Activated T-helper 1 cell treated with anti-CD3 and anti-CD28 coated beads, Interleukin-12 subunit alpha, Interleukin-12 subunit beta, Interleukin-2, Interleukin-4 antibody, amounts not matched to agents 30 ng/mL and 10 ng/mL and 1 ng/mL, durations not matched to agents 14 hours and 24 hours and 36 hours (primary cell): ENCODE results near the gene ACSF3. TPM values are rescaled to one million over a fixed set of nuclear protein-coding genes. Genes with fewer than 3 reads are reported as not detected.
"Not testable (repeated sequence)": the region's sequence is repeated elsewhere in the genome, so short reads cannot be mapped to it uniquely, and the experiment has no call there.

Experiments
- DNase-seq: peaks from one replicate; pipeline ENCODE4 v3.0.0; 2021; ENCODE audit warnings: low spot score
- H3K27ac Mint-ChIP-seq: one replicate; pipeline ENCODE4 v1.8.0; 2021; ENCODE audit warnings: mild to moderate bottlenecking, mixed read lengths
- H3K27me3 Mint-ChIP-seq: one replicate; pipeline ENCODE4 v1.8.0; 2022; ENCODE audit warnings: mild to moderate bottlenecking, moderate library complexity, mixed read lengths; ENCODE audit not compliant: insufficient read depth
- H3K36me3 Mint-ChIP-seq: one replicate; pipeline ENCODE4 v1.8.0; 2021; ENCODE audit warnings: low read depth, mixed read lengths
- H3K4me1 Mint-ChIP-seq: one replicate; pipeline ENCODE4 v1.8.0; 2021; ENCODE audit warnings: low read depth, mixed read lengths
- H3K4me3 Mint-ChIP-seq: one replicate; pipeline ENCODE4 v1.8.0; 2021; ENCODE audit warnings: mild to moderate bottlenecking, moderate library complexity, mixed read lengths
- H3K9me3 Mint-ChIP-seq: one replicate; pipeline ENCODE4 v1.8.0; 2021; ENCODE audit warnings: mixed read lengths
- intact Hi-C: fragments of 100-400 bp; cut with micrococcal nuclease; formaldehyde crosslinking; loops from one replicate; pipeline ENCODE4 v1.15.1; 2024
- total RNA-seq: library from RNA; stranded (reverse); gene quantifications from 2 replicates; pipeline ENCODE4 v1.2.3, GENCODE V29; 2022

ACSF3 gene
- total RNA-seq, 1 donor from 2014 or later, result 37.0 TPM

- intact Hi-C loops, result no loop called here
- H3K27me3 Mint-ChIP-seq, result no peaks in the 10 kb centered on the region
- no peaks in the 10 kb centered on the region for H3K9me3 Mint-ChIP-seq
- DNase-seq, result no peak
- H3K27ac Mint-ChIP-seq, result no peak overlapping the region
- no peaks in the 10 kb centered on the region for H3K4me1 Mint-ChIP-seq
- H3K36me3 Mint-ChIP-seq, result no peaks in the 10 kb centered on the region
- H3K4me3 Mint-ChIP-seq, result no peak overlapping the region
These were observed 84.9 kb downstream of the ACSF3 start for GRCh38 chr16:89178453-89179147.

GRCh38 chr16:89179148-89179484, 85.5 kb downstream of the ACSF3 start:
- intact Hi-C loops, result no loop called here
- no peak overlapping the region for H3K27ac Mint-ChIP-seq
- H3K4me1 Mint-ChIP-seq, result no peaks in the 10 kb centered on the region
- no peak for DNase-seq
- no peak overlapping the region for H3K4me3 Mint-ChIP-seq
- H3K9me3 Mint-ChIP-seq, result no peaks in the 10 kb centered on the region
- no peaks in the 10 kb centered on the region for H3K27me3 Mint-ChIP-seq
- no peaks in the 10 kb centered on the region for H3K36me3 Mint-ChIP-seq

- Mint-ChIP-seq H3K4me3 (no peak overlapping the region), H3K36me3 (no peaks in the 10 kb centered on the region), H3K4me1 (no peaks in the 10 kb centered on the region), H3K9me3 (no peaks in the 10 kb centered on the region), H3K27me3 (no peaks in the 10 kb centered on the region), H3K27ac (no peak overlapping the region)
- intact Hi-C loops, result no loop called here
- DNase-seq, result no peak
These were observed 86.1 kb downstream of the ACSF3 start for GRCh38 chr16:89179656-89180315.

GRCh38 chr16:89183463-89183862, 89.8 kb downstream of the ACSF3 start:
- H3K9me3 Mint-ChIP-seq, result no peaks in the 10 kb centered on the region
- no peaks in the 10 kb centered on the region for H3K4me1 Mint-ChIP-seq
- no peak for DNase-seq
- no peaks in the 10 kb centered on the region for H3K36me3 Mint-ChIP-seq
- H3K27ac Mint-ChIP-seq, result no peak overlapping the region
- no peaks in the 10 kb centered on the region for H3K27me3 Mint-ChIP-seq
- intact Hi-C loops, result no loop called here
- H3K4me3 Mint-ChIP-seq, result no peak overlapping the region

- no peak overlapping the region for H3K27ac Mint-ChIP-seq
- intact Hi-C loops, result no loop called here
- DNase-seq, result no peak
- H3K27me3 Mint-ChIP-seq, result no peaks in the 10 kb centered on the region
- no peaks in the 10 kb centered on the region for H3K36me3 Mint-ChIP-seq
- H3K9me3 Mint-ChIP-seq, result no peaks in the 10 kb centered on the region
- H3K4me3 Mint-ChIP-seq, result no peak overlapping the region
- H3K4me1 Mint-ChIP-seq, result no peaks in the 10 kb centered on the region
These were observed 90.5 kb downstream of the ACSF3 start for GRCh38 chr16:89183975-89184676.

GRCh38 chr16:89184677-89184932, 91.0 kb downstream of the ACSF3 start:
- intact Hi-C loops, result no loop called here
- Mint-ChIP-seq H3K27ac (no peak overlapping the region), H3K27me3 (no peaks in the 10 kb centered on the region), H3K4me1 (no peaks in the 10 kb centered on the region), H3K36me3 (no peaks in the 10 kb centered on the region), H3K9me3 (no peaks in the 10 kb centered on the region), H3K4me3 (no peak overlapping the region)
- DNase-seq, result no peak

GRCh38 chr16:89184933-89185794, 91.5 kb downstream of the ACSF3 start:
- no peak overlapping the region for H3K27ac Mint-ChIP-seq
- DNase-seq, result no peak
- no peaks in the 10 kb centered on the region for H3K4me1 Mint-ChIP-seq
- intact Hi-C loops, result no loop called here
- no peak overlapping the region for H3K4me3 Mint-ChIP-seq
- no peaks in the 10 kb centered on the region for H3K9me3 Mint-ChIP-seq
- no peaks in the 10 kb centered on the region for H3K36me3 Mint-ChIP-seq
- no peaks in the 10 kb centered on the region for H3K27me3 Mint-ChIP-seq

GRCh38 chr16:89185887-89186592, 92.4 kb downstream of the ACSF3 start:
- H3K27ac Mint-ChIP-seq, H3K4me1 Mint-ChIP-seq, H3K27me3 Mint-ChIP-seq, H3K4me3 Mint-ChIP-seq, intact Hi-C loops, H3K36me3 Mint-ChIP-seq, DNase-seq, H3K9me3 Mint-ChIP-seq: not testable (repeated sequence)

GRCh38 chr16:89186593-89187031, 93.0 kb downstream of the ACSF3 start:
- H3K27me3 Mint-ChIP-seq, intact Hi-C loops, H3K9me3 Mint-ChIP-seq, H3K4me3 Mint-ChIP-seq, H3K27ac Mint-ChIP-seq, DNase-seq, H3K36me3 Mint-ChIP-seq, H3K4me1 Mint-ChIP-seq: not testable (repeated sequence)

GRCh38 chr16:89187032-89187769, 93.5 kb downstream of the ACSF3 start:
- Mint-ChIP-seq H3K27me3 (no peaks in the 10 kb centered on the region), H3K36me3 (no peaks in the 10 kb centered on the region), H3K27ac (no peak overlapping the region), H3K4me1 (no peaks in the 10 kb centered on the region), H3K9me3 (no peaks in the 10 kb centered on the region), H3K4me3 (no peak overlapping the region)
- no peak for DNase-seq
- intact Hi-C loops, result no loop called here

- intact Hi-C loops, result no loop called here
- H3K4me1 Mint-ChIP-seq, result no peaks in the 10 kb centered on the region
- DNase-seq, result no peak
- no peak overlapping the region for H3K27ac Mint-ChIP-seq
- no peaks in the 10 kb centered on the region for H3K9me3 Mint-ChIP-seq
- no peaks in the 10 kb centered on the region for H3K36me3 Mint-ChIP-seq
- H3K4me3 Mint-ChIP-seq, result no peak overlapping the region
- no peaks in the 10 kb centered on the region for H3K27me3 Mint-ChIP-seq
These were observed 94.2 kb downstream of the ACSF3 start for GRCh38 chr16:89187770-89188392.
